ENCODE measurements around the gene CNNM3.

CNNM3 gene

DNA sequence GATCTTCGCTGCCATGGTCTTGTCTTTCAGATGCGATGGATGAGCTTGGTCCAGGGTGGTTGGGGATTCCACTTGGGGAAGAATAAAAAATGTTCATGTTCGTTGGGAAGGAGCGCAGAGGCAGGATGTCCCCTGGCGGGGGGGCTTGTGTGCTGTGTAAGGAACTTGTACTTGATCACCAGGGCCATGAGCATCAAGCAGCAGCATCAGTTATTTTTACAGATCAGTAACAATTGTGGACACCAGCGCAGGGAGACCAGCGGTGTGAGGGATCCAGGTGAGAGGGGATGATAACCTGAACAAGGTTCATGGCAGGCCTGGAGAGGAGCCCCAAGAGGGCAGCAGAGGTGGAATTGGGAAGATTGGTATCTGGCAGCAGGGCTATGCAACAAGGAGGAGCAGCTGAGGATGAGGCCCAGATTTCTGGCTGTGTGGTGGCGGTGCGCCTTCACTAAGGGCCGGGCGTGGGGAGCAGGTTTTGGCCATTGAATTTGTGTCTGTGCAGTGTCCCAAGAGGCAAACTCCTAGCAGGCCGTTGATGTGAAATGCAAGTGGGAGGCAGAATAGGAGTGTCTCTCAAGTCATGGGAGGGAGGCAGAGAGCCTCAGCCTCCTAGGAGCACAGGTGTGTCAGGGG lies 3.9 kb downstream of the CNNM3 start:
- no peak for DNase-seq

DNA sequence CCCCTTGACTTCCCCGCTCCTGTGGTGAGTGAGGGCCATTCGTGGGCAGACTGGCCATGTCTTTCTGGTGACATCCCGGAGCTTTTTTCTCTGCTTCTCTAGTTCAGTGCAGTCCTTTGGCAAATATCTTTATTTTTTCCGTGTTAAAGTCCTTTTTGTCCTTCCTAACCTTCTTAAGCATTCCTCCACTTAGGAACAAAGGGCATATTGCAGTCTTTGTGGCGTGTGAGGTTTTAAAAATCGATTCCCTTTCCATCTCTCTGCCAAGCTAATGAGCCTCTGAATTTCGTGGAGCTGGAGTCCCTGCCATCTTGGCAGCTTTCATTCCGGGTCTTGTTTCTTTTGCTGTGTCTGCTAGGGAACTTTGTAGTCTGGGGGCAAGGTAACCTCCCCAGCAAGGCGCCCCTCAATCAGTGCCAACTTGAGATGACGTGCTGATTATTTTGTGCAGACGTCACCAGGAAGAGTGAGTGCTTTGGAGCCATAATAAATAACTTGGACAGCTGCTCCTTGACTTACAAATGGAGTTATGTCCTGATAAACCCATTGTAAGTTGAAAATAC lies 5.1 kb downstream of the CNNM3 start:
- no peak for DNase-seq

DNA sequence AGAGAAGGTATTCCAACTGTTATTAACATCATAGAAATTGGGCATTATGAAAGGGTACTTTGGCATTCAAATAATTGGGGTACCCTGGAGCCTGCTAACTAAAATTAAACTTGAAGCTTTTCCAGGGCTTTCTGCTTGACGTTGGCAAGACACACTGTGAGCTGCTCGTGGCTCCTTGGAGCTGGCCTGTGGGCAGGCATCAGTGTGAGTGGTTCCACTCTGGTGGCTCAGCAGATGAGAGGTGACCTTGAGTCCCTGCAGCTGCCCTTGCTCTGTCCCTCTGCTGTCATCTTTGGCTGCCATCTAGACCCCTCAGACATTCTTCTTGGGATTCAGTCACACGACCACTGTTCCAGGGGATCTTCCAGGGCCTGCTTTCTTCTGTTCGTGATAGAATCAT lies 6.7 kb downstream of the CNNM3 start:
- DNase-seq: no peak

DNA sequence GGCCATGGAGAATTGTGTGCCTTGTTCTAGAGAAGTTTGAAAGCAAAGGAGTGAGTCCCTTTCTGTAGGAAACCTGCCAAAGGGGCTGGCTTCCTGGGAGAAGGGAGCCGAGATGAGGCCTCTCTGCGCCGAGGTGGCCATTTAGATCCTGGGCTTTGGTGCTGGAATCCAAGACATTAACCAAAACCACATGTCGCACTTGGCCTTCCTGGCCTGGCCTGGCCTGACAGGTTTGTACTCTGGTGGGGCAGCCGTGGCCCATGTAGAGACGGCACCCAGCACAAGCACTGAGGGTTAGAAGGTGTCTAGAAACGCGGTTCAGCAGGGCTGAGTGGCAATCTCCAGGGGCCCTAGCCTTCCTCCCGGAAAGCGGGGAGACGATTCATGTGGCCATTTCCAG lies 7.1 kb downstream of the CNNM3 start:
- no peak for DNase-seq

DNA sequence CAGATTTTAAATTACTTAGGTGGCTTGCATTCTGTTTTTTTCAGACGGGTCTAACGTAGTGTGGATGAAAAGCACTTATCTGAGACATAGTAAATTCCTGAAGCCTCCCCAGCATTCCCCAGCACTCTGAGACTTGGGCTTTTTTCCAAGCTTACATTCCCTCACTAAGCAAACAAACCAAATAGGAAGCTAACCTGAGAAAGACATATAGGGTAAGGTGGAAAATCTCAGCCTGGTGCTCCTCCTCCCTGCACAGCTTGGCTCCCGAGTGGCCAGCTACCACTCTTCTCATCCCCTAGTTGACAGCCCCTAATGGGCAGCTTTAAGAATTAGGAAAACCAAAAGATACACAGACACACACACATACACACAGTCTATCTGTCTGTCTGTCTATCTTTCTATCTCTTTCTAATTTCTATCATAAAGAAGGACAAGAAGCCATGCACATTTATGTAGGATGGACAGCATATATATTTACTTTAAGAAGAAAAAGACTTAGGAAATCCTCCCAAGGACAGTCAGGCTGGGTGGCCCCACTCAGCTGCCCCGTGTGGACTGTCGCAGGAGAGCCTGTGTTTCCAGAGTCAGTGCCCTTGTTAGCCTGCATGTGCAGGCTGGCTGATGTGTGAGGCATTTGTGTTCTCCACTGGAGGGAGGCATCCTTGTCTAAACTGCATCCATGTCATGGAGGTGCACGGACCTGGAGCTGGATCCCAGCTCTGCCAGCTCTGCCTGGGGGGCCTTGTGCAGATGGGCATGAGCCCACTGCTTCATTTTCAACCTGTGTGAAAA lies 8.2 kb downstream of the CNNM3 start:
- DNase-seq: no peak

DNA sequence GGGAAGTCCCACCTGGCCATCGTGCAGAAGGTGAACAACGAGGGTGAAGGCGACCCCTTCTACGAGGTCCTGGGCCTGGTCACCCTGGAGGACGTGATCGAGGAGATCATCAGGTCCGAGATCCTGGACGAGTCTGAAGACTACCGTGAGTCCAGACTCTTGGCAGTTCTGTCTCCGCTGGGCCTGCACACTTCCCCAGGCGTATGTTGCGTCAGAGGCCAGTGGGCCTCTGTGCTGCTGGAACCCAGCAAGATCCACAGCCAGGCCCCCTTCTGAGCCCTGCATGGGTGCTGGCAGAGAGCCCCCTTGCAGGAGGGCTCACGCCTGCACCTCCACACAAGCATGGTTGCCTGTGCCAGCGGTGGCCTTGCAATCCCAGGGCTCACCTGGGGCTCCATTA lies 9.0 kb downstream of the CNNM3 start:
- no peak for DNase-seq

DNA sequence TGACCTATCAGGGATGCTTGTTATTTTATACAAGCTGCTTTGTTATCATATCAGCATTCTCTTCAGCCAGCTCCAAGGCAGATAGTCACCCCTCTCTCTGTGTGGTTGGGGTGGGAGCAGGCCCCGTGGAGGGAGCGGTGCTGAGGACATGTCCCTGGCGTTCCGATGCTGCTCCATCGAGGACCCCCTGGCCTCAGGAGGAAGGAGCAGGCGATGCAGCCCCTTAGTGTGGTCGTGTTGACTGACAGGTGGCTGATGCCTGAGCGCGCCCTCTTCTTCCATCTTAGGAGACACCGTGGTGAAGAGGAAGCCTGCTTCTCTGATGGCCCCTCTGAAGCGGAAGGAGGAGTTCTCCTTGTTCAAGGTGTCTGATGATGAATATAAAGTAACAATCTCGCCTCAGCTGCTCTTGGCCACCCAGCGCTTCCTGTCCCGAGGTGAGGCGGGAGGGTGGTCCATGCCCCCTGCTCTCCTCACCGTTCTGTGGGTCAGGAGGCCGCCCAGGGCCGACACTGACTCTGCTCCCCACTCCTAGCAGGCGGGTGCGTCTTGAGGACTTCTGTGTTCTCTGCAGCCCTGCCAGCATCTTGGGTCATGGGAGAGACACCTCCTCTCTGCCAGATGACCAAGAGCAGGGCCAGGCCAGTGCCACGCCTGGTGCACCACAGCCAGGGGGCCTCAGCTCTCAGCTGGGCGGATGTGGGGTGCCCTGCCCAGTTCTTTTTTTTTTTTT lies 10.6 kb downstream of the CNNM3 start:
- DNase-seq: no peak

DNA sequence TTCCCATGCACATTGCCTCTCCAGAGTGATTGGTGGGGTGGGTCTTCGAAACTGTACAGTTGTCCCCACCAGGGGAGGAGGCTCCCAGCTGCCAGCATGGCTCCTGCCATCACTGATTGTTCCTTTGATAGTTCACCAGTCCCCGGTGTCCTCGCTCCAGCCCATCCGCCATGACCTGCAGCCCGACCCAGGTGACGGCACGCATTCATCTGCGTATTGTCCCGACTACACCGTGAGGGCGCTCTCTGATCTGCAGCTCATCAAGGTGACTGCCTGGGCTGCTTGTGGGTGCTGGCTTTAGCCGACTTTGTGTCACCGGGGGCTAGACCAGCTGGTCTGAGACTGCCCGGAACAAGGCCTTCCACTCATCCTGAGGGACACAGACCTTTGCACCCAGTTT lies 12.4 kb downstream of the CNNM3 start:
- no peak for DNase-seq

DNA sequence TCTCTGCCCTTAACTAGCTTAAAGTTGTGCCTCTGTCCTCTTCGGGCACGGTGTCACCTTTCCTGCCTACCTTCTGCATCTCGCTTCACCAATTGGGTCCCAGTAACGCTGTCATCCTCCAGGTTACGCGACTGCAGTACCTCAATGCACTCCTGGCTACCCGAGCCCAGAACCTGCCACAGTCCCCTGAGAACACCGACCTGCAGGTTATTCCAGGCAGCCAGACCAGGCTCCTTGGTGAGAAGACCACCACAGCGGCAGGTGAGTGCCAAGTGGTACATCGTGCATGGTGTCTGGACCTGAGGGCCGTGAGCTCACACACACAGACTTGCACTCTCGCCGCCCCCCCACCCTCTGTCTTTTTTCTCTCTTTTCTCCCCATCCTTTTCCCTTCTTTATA lies 12.8 kb downstream of the CNNM3 start:
- no peak for DNase-seq

DNA sequence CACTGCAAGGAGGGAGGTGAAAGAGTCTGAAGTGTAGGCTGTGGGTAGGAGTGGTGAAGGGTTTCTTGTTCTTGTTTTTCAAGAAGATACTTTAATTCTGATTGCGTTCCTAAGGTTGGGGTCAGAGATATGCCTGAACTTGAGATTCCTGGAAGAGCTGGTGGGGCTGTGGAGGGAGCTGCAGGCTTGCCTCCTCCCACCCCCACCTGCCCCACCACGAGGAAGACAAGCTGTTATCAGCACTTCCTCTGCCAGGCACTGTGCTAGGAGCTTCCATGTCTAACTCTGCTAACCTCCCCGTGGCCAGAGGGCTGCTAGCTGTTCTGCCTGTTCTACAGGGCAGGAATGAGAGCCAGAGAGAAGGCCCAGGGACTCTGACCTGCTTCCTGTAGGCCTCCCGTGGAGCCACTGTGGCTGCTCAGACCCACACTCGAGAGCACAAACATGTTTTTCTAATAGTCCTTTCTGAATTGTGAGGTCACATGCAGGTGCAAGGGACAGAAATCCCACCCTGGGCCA lies 14.0 kb downstream of the CNNM3 start:
- no peak for DNase-seq

DNA sequence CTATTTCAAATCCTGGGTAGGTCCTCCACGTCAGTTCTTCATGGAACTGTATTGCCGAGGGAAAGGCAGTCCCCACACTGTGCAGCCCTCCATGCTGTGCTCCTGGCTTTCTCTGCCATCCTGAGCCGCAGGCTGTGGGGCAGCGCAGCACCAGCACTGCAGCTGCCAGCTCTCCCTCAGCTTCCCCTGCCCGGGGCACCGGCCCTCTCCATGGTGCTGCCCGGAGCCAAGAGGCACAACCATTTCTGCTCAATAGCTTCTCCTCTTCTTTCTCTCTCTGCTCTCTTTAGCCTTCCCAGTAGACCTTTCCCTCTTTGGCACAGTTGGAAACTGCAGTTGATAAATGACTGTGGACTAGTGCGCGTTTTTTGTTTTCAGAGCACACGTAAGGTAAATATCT lies 15.6 kb downstream of the CNNM3 start:
- no peak for DNase-seq

DNA sequence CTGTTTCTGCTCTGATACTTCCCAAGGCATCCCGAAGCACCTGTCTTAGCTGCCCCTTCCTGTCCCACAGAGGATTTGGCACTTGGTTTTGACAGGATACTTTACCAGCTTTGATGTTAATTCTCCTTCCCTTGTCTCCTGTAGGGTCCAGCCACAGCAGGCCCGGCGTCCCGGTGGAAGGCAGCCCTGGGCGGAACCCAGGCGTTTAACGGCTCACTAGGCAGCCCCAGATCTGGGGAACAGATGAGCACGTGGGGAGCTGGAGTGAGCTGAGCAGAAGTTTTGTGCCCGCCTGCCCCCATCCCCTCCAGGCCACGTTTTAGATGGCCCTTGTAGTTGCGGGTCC lies 16.3 kb downstream of the CNNM3 start:
- DNase-seq: no peak

DNA sequence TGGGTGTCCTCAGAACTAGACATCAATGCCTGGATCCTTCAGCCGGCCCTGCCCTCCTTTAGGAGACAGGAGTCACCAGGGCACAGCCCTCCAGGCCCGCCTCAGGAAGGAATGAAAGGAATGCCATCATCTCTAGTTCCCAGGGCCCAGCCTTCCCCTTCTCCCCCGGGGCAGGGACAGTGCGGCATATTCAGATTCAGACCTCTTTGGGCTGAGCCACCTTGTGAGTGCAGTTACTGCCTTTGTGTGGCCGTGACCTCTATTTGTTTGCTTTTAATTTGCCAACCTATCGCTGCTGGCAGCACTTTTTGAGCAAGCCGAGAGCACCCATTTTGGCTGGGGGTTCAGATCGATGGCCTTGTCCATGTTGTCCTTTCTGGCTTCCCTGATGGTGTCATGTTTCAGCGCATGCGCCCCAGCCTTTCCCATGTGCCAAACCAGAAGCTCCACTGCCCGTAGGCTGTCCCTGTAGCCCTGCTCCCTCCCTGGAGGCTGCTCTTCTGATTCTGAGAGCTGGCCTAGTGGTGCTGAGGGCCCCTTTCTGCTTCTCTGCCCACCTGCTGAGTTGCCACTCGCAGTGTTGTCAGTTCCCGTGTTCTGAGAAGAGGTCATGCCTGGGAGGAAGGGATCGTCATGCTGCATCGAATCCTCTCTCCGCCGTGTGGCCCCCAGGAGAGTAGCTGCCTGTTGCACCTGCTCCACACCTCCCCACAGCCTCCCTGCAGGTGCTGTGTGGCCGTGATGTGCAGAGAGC lies 16.9 kb downstream of the CNNM3 start:
- DNase-seq: no peak

DNA sequence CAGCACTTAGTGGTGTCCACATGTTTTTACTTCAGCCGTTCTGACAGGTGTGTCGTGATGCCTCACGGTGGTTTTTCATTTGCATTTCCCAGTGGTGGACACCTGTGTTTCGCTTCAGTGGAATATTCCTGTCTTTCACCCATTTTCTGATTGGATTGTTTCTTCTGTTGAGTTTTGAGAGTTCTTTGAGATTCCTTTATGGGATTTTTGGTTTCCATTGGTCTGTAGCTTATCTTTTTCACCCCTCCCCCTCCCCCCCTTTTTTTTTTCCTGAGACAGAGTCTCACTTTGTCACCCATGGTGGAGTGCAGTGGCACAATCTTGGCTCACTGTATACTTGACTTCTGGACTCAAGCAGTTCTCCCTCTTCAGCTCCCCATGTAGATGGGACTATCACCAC lies 19.8 kb downstream of the CNNM3 start:
- DNase-seq: no peak

DNA sequence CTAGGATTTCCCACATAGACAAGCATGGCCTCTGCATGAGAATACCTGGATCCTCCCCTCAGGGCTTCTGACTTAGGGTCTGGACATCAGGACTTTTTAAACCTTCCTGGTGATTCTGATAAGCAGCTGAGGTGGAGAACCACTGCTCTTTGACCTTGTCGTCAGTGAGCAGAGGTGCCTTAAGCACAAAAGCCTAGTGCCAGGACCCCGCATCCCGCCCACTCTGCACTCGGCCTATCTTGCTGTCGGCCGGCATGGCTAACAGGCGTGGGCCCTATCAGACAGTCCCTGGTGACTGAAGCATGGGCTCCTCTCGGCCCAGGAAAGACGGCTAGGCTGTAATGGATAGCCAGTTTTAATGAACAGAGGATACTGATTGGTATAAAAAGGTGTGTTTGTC lies 21.5 kb downstream of the CNNM3 start:
- no peak for DNase-seq

DNA sequence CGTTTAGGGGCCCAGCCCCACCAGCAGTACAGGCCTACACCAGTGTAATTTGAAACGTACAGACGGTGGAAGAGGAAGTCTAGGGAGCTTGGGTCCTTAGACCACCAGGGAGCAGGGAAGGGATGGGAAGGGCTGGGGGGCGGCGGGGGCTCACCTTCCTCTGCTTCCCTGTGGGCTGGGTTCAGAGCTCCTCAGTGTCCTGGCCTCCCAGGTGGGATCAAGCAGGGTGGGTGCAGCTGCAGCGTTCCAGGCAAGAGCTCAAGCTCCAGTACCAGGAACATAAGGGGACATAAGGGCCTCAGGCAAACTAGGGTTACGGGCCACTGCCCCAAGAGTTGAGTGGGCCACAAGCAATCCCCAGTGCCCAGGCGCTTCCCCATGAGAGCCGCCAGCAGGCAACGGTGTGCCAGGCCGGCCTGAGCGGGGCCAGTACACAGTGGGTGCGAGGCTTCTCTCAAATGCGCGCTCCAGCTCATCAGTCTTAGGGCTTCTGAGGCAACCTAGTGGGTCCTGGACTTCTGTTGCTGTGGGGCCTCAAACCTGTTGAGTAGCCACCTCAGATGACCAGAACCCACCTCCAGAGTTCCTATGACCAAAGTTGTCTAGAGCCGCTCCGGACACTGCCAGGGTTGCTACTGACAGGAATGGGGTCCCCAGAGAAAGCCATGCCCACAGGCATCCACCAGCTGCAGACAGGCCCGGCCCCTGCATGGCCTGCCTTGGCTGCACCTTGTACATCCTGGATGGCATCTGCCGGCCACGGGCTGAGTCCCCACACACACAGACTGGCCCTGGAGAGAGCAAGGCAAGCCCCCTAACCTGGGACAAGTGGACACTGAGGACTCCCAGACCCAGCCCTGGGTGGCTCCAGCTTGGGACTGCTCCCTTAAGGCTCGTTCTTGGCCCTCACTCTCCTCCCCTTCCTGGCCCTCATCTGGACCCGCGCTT lies 22.6 kb downstream of the CNNM3 start:
- DNase-seq: no peak

DNA sequence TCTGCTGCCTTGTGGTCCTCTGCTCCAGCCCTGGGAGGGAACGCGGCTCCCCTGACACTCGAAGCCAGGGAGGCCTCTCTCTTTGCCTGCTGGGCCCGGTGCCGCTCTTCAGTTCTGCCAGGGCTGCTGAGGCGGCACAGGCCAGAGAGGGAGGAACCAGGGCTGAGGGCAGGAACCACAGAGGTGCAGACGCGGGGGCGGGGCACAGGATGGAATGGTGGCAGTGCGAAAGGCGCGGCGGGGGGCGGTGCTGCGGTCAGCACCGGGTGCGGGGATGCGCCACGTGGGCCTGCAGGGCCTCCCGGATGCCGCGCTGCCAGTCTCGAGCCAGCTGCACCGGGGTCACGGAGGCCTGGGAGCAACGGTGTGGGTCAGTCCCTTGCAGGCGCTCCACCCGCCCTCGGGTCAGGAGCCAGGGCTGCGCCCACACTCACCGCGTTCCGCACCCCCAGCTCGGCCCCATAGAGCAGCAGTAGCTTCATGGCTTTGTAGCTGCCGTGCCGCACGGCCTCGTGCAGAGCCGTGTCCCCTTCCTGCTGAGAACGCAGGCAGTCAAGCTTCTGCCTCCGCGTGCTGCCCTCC lies 23.3 kb downstream of the CNNM3 start:
- peak; percentile 80 for DNase-seq

DNA sequence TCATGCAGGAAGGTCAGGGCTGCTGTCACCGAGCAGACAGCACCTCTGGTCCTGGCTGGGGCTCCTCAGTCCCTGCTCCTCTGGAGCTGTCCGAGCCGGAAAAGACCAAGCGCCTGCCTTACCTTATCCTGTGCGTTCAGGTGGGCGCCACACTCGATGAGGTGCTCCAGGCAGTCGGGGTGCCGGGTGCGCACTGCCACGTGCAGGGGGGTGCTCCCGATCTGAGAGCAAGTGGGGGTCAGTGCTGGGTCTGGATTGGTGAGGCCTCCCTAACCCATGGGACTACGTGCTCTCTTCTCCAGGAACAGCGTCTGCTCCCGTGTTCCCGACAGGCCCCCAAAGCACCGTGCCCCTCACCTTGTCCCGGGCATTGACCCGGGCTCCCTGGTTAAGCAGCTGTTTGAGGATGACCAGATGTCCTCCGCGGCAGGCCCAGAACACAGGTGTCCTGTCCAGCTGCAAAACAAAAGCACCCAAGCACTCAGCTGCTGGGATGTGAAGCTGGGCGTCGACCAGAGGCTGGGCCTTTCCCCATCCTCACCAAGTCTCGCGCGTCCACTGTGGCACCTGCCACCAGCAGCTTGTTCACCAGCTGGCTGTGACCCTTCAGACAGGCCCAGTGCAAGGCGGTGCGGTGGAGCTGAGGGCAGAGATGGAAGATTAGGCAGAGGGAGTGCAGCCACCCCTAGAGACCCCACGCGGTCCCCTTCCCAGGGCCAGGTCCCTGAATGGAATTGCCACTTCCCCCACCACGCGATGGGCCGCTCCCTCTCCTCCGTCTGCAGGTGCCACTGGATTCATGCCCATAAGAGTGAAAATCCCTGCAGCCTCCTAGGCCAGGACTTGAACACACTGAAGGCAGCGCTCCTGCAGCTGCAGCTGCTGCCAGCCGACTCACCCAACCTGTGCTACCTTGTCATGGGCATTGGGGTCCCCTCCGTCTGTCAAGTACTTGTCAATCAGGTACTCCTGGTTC lies 24.1 kb downstream of the CNNM3 start:
- no peak for DNase-seq

DNA sequence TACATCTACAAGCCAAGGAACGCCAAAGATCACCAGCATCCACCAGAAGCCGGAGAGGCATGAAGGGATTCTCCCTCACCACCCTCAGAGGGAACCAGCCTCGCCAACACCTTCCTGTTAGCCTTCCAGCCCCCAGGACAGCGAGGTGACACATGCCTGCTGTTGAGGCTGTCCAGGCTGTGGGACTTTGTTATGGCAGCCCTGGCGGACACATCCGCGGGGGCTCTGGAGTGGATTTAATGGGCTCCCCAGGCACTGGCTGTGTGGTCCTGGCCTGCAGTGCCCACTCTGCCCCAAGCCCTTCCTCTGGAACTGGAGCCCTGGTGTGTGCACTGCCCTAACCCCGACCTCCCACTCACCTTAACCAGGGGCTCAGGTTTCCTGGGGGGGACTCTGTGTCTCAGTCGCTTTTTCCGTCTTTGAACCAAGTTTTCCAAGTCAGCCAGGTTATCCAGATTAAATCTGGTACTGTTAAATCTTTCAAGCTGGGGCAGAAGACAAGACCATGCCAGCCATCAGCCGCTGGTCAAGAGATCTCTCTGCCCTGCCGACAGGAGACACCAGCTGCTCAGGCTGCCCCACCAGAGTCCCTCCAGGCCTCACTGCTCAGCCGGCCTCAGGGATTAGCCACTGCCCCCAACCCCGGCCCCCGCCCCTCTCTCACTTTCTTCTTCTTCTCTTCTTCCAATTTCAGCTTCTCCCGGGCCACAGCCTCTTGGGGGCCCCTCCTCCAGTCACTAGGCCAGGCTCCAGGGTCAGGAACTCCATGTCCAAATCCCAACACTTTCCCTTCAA lies 25.8 kb downstream of the CNNM3 start:
- DNase-seq: no peak

Measured in stimulated activated CD4-positive, alpha-beta T cell treated with anti-CD3 and anti-CD28 coated beads, Interleukin-4, amount 100 ng/mL, for 1 hour (primary cell).